Cerebellar nuclear complex (tissue), 1 donor: ENCODE measurements around the gene GPR35.
"Not testable (repeated sequence)": the region's sequence is repeated elsewhere in the genome, so short reads cannot be mapped to it uniquely, and the experiment has no call there.

Experiments used
- DNase-seq, 2 experiments: peaks; one replicate each; lab custom pipeline; 2025; lab: John Stamatoyannopoulos, UW

Gene GPR35

DNA sequence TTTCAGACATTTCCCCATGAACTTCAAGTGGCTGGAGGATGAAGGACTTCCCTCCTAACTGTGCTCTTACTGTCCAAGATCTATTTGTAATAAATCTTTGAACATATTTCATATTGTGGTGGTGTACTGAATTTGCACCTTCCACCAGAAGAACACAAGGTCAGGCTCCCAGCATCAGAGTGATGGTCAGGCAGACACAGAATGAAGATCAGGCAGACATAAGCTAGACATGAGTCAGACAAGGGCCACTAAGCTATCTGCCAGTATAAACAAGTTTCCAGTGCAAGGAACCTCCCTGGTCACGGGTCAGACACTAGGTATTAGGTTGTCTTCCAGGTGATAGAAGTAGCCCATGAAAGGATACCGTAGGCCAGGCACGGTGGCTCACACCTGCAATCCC, 37.4 kb downstream of the GPR35 start:
- no peak for DNase-seq

DNA sequence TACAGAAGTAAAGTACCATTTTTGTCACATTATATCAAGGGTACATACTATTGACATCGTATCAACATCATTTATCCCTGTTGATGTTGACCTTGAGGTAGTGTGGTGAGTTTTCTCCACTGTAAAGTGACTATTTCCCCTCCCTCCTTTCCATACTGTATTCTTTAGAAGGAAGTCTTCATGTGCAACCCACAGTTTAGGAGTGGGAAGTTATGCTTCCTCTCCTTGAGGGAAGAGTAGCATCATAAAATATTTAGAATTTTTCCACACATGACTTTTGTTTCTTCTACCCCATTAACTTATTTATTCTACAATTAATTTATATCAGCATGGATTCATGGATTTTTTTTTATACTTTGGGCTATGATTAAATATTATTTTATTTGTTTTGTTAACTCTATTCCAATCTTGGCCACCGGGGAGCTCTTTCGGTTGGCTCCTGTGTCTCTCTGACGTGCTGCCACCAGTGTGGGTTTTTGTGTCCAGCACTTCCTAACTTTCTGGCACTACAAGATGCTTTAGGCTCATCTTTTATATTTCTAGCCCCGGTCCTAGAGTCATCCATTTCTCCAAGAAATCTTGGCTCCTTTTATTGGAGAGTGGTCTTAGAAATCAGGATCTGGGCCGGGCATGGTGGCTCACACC, 38.4 kb downstream of the GPR35 start:
- DNase-seq: no peak

DNA sequence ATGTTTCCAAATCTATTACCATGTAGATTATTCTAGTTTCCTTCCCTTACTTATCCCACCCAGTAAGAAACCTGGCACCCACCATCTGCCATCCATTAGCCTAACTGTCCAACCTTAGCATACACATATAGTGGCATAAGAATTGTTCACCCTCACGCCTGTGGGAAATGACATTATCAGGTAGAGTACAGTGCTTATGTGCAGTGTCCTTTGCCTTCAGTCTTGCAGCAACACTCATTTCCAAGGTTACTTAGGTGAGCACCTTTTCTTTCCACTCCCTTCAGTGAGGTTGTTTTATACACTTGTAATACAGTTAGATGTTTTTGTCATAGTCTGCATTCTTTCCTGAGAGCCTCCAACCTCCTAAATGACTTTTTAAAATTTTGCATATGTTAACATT, 39.3 kb downstream of the GPR35 start:
- DNase-seq: no peak

DNA sequence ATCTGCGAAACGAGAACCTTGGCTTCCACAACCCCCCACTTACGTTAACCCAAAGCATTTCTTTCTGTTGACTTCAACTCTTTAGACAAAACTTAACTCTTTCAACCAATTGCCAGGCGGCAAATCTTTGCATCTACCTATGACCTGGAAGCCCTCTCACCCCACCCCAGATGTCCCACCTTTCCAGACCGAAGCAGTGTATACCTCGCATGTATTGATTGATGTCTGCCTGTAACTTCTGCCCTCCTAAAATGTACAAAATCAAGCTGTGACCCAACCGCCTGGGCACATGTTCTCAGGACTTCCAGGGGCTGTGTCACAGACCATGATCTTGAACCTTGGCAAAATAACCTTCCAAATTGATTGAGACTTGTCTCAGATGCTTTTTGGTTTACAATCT, 45.1 kb downstream of the GPR35 start:
- no peak for DNase-seq

DNA sequence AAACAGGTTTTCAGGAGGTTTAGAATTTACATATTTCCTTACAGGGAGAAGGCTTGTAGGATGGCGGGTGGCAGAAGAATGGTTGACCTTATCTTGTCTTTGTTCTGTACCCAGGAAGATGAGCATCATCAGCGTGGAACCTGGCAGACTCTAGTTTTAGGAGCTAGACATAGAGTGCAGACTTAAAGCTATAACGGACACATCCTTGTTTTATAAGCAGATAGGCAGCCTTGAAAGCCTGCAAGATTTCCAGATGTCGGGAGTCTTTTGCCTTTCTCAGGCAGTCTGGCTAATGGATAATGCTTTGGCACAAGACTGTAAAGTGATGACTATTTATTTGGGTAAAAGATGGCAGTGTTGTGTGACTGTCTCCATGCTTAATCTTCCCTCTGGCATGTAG, 45.7 kb downstream of the GPR35 start:
- DNase-seq: no peak

DNA sequence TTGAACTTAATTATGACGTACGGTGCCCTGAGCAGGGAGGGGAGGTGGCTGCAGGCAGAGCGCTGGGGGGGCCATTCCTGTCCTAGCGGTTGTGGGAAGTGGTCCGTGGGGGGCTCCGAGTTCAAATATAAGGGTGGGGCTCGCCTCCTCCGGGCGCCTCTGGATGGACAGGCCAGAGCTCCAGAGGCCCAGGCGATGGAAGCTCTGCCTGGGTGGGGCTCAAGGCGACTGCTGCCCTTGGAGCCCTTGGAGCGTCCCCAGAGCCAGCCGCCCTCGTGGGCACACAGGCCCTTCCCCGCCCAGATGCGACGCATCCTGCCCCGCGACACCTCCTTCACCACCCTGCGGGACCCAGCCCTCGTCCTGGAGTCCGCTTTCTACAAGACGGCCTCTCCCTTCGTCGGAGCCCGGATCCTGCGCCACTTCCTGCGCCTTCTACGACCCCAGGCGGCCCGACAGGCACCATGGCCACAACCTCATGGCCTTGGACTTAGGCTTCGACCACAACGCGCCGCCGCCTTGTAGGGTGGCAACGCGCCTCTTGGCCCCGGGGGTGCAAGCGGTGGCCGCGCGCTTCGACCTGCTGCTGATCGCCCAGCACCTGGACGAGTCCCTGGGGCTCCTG, 46.9 kb downstream of the GPR35 start:
- DNase-seq: no peak

DNA sequence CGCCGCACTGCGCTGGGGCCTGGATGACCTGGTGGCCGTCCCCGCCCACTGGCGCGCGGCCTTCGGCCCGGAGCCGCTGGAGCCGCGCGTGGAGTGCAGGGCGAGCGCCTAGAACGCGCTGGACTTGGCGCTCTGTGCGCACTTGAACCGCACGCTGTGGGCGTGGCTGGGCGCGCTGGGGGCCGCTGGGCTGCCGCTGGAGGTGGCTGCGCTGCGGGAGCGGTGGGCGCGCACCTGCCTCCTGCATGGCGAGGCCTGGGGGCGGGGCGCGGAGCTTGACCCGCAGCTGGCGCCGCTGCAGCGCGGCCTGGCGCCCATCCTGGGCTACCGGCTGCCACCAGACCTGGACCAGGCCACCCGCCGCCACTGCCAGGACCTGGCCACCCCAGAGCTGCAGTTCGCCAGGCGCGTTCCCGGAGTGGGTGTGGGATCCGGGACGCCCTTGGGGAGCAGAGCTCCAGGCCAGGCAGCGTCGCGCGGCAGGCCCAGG, 47.5 kb downstream of the GPR35 start:
- DNase-seq: no peak

DNA sequence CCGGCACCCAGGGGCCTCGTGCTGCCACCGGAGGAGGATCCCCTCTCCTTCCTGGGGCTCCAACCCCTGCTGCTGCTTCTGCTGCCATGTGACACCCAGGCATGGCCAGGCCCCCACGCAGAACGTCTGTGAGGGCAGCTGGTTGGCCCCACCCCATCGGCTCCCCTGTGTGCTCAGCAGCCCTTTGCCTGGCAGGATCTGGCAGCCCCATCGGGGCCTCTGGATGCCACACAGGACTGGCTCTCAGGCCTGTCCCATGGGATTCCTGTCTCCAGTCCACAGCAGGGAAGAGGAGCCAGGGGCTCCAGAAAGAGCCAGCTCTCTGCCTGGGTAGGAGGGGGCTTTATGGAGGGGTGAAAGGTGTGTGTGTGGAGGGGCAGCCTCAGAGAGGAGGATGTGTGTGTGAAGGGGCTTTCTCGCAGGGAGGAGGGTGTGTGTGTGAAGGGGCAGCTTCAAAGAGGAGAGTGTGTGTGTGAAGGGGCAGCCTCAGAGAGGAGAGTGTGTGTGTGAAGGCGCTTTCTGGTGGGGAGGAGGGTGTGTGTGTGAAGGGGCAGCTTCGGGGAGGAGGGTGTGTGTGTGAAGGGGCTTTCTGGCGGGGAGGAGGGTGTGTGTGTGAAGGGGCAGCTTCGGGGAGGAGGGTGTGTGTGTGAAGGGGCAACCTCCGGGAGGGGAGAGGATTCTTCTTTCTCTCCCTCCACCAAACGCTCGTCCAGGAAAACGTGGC, 49.3 kb downstream of the GPR35 start:
- DNase-seq: not testable (repeated sequence)

DNA sequence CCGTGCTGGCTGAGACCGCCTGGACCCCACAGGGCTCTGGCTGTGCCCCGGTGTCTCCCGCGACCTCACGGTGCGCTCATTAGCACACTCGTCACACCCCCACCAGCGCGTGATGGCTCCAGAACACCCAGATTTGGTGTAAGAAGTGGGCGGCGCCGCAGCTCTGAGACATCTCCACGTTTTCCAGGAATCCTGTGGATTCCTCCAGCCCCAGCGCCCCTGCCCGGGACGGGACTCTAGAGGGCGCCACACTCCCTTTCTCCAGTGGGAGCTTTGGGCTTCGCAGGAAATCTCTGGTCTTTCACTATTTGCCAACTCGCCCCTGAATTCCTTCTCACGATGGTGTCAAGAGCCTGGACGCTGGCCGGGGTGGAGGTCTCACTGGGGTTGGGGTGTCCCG, 50.1 kb downstream of the GPR35 start:
- not testable (repeated sequence) for DNase-seq

DNA sequence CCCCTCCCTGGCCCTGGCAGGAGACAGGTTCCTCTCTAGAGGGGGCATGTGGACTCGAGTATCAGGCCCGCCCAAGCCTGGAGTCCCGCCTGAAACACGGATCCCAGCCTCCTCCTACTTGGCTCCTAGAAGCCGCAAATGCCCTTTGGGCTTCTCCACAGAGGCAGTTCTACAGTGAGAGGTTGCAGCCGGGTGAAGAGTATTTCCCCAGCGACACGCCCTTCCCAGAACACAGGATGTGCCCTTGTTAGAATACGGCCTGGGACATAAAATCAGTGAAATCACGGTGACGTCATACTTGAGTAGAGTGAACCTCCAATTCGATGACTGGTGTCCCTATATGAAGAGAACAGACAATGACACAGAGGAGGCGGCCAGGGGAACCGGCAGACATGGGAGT, 52.8 kb downstream of the GPR35 start:
- DNase-seq: not testable (repeated sequence)

DNA sequence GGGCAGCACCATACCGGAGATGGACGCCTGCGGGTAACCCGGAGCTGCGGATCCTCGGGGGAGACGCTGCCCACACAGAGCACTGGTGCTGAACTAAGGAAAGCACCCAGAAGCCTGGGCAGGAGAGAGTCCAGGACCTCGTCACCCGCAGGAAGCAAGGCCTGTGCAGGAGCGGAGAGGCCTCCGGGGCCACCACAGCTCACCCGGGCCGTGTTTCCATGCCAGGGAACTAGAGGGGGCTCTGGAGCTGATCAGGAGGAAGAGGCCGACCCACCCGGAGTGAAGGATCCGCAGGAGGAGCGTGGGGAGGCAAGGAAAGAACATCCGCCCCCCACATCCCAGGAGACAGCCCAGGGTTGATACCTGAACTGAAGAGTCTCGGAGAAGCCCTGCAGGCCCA, 53.6 kb downstream of the GPR35 start:
- DNase-seq: not testable (repeated sequence)

DNA sequence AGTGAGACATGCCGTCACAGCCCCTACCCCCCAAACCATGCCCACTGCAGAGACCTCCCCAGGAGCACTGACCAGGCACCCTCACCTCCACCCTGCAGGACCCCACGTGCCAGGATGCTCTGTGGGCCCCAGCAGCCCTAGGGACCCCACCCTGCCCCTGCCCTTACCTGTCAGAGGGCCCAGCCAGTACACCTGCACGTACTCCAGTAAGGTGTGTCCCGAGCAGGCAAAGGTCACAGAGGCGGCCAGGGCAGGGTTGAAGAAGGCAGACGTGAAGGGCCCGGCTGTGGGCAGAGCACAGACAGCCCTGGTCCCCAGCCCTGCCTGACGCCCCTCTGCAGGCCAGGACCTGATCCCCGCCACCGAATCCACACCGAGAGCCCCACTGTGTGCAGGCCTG, 54.9 kb downstream of the GPR35 start:
- DNase-seq: not testable (repeated sequence)
